Common myeloid progenitor, CD34-positive (primary cell): ENCODE data around the gene C2CD2.
"Not testable (repeated sequence)": the region's sequence is repeated elsewhere in the genome, so short reads cannot be mapped to it uniquely, and the experiment has no call there.

Source experiments
- CTCF ChIA-PET: fragments of 350-600 bp; sonication (Branson Sonifier 250); formaldehyde crosslinking; loops from one replicate; lab custom pipeline; 2021; ENCODE audit warnings: antibody characterized with exemption; lab: Charles Lee
- POLR2A ChIA-PET: fragments of 350-600 bp; sonication (Branson Sonifier 250); formaldehyde crosslinking; loops from one replicate; lab custom pipeline; 2021; ENCODE audit warnings: antibody characterized with exemption; lab: Charles Lee
- DNase-seq, 3 donors: peaks; one replicate each; pipeline versions ENCODE4 v3.0.0 to v3.0.0-alpha.2; 2013
- H3K27ac ChIP-seq, 2 experiments: 1 replicate in 1 of 2; 2 replicates in 1 of 2; pipeline ENCODE4 v1.7.0; 2013; ENCODE audit warnings: inconsistent platforms in 2 of 2, low read length in 2 of 2, mild to moderate bottlenecking in 2 of 2, low read depth in 1 of 2, moderate library complexity in 1 of 2; ENCODE audit not compliant: severe bottlenecking in 2 of 2, insufficient read depth in 1 of 2, poor library complexity in 1 of 2
- H3K27me3 ChIP-seq, 5 experiments: replicated peaks in 2 of 5; 1 replicate in 3 of 5; 2 replicates in 2 of 5; pipeline versions ENCODE4 v1.6.1 to v1.7.0; 2013; ENCODE audit warnings: low read length in 4 of 5, mild to moderate bottlenecking in 2 of 5, moderate library complexity in 2 of 5, inconsistent platforms in 1 of 5; ENCODE audit not compliant: insufficient read depth in 5 of 5, control insufficient read depth in 4 of 5
- H3K36me3 ChIP-seq, 4 experiments: 1 replicate in 2 of 4; 2 replicates in 2 of 4; pipeline versions ENCODE4 v1.6.1 to v1.7.0; 2013; ENCODE audit warnings: low read length in 3 of 4, control low read depth in 1 of 4, mild to moderate bottlenecking in 1 of 4; ENCODE audit not compliant: control insufficient read depth in 4 of 4, insufficient read depth in 4 of 4
- H3K4me1 ChIP-seq, 4 experiments: 1 replicate in 3 of 4; 2 replicates in 1 of 4; pipeline versions ENCODE4 v1.6.1 to v1.7.1; 2013; ENCODE audit warnings: low read length in 3 of 4, mild to moderate bottlenecking in 3 of 4, control low read depth in 1 of 4, inconsistent platforms in 1 of 4, moderate library complexity in 1 of 4; ENCODE audit not compliant: control insufficient read depth in 4 of 4, insufficient read depth in 4 of 4; ENCODE audit errors: control extremely low read depth in 1 of 4
- H3K4me3 ChIP-seq, 7 experiments: 1 replicate in 4 of 7; 2 replicates in 3 of 7; pipeline versions ENCODE4 v1.5.1 to v1.7.0; 2013; ENCODE audit warnings: mild to moderate bottlenecking in 7 of 7, low read length in 6 of 7, moderate library complexity in 6 of 7, inconsistent platforms in 2 of 7, low read depth in 2 of 7, control low read depth in 1 of 7; ENCODE audit not compliant: insufficient read depth in 4 of 7, control insufficient read depth in 1 of 7; ENCODE audit errors: extremely low read depth in 1 of 7
- H3K9me3 ChIP-seq, 5 experiments: 1 replicate in 4 of 5; 2 replicates in 1 of 5; pipeline versions ENCODE4 v1.6.1 to v1.7.1; 2013; ENCODE audit warnings: low read length in 4 of 5, mild to moderate bottlenecking in 2 of 5, inconsistent platforms in 1 of 5, low read depth in 1 of 5, moderate library complexity in 1 of 5; ENCODE audit not compliant: control insufficient read depth in 4 of 5, insufficient read depth in 2 of 5; ENCODE audit errors: control extremely low read depth in 1 of 5
- WGBS: methylation state at CpG from one replicate; pipeline ENCODE4 v1.1.5; 2013; ENCODE audit not compliant: insufficient coverage; 5-methylcytosine and 5-hydroxymethylcytosine counted together

C2CD2 gene

DNA sequence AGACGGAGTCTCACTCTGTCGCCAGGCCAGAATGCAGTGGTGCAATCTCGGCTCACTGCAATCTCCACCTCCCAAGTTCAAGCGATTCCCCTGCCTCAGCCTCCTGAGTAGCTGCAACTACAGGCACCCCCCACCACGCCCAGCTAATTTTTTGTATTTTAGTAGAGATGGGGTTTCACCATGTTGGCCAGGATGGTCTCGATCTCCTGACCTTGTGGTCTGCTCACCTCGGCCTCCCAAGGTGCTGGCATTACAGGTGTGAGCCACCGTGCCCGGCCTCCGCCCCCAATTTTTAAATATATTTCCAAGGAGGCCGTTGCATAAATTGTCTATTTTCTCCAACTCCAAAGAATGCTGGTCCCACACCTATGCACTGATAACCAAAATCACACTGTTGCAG is 5.9 kb upstream of the C2CD2 start:
- WGBS: 92% methylated on average over 8 of the region's 11 CpGs
- H3K27ac ChIP-seq, POLR2A ChIA-PET, H3K27me3 ChIP-seq, H3K36me3 ChIP-seq, H3K9me3 ChIP-seq, H3K4me3 ChIP-seq, DNase-seq: not testable (repeated sequence)
- peaks cover 0 to 45% (median 27%) of the 10 kb centered on the region in 4 experiments for H3K4me1 ChIP-seq
- CTCF ChIA-PET: interaction anchor here (2.0 kb wide), 1 partner anchor 22 kb away, joined by 6 read pairs; no protein-coding TSS in a partner anchor

DNA sequence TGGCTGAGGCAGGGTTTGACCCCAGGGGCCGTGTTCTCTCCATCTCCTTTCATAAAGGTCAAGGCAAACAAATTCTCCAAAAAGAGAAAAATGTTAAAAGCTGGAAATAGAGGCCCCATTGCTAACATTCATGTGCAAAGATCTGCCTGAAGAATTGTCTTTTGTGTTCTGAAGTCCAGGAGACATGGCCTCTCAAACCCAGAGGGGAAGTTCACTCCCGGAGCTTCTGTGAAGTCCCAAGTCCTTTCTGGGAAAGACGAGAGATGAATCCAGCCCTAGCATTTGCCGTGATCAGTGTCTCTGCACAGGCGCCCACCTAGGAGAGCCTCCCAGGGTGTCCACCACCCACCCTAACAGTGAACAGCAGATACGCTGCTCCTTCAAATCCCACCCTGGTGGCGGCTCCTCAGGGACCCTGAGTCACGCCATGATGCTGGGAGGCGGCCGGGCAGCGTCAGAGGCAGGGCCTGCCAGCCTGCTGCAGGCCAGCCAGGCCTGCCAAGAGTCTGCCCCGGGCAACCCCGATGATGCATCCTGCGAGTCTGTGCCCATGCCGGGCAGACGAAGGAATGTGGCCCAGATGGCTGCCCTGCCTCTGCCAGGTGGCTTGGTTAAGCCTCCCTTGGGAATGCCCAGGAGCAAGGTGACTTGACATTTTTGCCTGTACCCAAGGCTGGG is 5.2 kb upstream of the C2CD2 start:
- WGBS: 98% methylated on average over 15 of the region's 16 CpGs
- no peaks in the 10 kb centered on the region for H3K27me3 ChIP-seq
- POLR2A ChIA-PET: no interaction called here
- no peak overlapping the region for H3K27ac ChIP-seq
- CTCF ChIA-PET: interaction anchor here (3.0 kb wide), 1 partner anchor 12 kb away, joined by 11 read pairs; no protein-coding TSS in a partner anchor
- H3K9me3 ChIP-seq: no peaks in the 10 kb centered on the region
- peaks cover 0 to 52% (median 34%) of the 10 kb centered on the region in 4 experiments for H3K4me1 ChIP-seq
- H3K36me3 ChIP-seq: no peaks in the 10 kb centered on the region
- no peak for DNase-seq
- no peak overlapping the region for H3K4me3 ChIP-seq

DNA sequence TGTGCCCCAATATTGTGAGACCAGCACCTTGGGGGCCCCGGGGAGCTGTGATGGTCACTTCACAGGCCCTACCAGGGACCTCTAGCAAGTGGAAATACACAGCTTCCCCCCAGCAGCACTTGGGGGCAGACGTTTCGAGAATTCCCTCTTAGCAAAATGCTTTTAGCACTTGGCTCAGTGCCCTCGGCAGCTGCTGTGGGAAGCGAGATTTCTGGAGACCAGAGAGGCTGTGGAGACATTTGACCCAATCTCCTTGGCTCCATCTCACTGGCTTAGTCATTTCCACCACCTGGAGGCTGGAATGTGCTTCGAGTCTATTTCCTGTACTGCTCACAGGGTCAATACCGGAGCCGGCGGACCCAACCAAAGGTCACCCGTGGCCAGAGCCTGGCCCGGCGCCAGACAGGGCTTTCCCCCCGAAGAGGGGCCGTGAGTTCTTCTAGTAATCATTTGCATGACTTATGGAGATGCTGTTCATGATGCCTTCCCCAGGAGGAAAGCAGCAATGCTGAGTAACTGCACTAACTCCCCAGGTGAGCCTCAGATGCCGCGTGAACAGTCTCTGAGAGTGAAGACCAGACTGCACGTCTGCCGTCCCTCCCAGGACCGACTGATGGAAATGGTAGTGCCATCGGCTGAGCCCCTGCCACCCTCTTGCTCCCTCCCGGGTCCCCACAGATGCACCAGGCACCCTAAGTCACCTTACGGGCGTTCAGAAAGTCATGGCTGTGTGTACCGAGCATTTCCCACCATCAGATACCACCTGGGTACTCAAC is 4.4 kb upstream of the C2CD2 start:
- H3K36me3 ChIP-seq: no peaks in the 10 kb centered on the region
- peak in 1 of 3 donors; percentile 18 for DNase-seq
- no peaks in the 10 kb centered on the region for H3K27me3 ChIP-seq
- H3K4me1 ChIP-seq: peaks cover 0 to 52% (median 37%) of the 10 kb centered on the region in 4 experiments
- no peak overlapping the region for H3K4me3 ChIP-seq
- POLR2A ChIA-PET: no interaction called here
- 74% methylated on average over 24 of the region's 24 CpGs for WGBS
- CTCF ChIA-PET: interaction anchor here (0.7 to 3.0 kb wide), 3 partner anchors 13 to 49 kb away, joined by 3 to 11 read pairs (median 3); no protein-coding TSS in a partner anchor
- no peak overlapping the region for H3K27ac ChIP-seq
- no peaks in the 10 kb centered on the region for H3K9me3 ChIP-seq

DNA sequence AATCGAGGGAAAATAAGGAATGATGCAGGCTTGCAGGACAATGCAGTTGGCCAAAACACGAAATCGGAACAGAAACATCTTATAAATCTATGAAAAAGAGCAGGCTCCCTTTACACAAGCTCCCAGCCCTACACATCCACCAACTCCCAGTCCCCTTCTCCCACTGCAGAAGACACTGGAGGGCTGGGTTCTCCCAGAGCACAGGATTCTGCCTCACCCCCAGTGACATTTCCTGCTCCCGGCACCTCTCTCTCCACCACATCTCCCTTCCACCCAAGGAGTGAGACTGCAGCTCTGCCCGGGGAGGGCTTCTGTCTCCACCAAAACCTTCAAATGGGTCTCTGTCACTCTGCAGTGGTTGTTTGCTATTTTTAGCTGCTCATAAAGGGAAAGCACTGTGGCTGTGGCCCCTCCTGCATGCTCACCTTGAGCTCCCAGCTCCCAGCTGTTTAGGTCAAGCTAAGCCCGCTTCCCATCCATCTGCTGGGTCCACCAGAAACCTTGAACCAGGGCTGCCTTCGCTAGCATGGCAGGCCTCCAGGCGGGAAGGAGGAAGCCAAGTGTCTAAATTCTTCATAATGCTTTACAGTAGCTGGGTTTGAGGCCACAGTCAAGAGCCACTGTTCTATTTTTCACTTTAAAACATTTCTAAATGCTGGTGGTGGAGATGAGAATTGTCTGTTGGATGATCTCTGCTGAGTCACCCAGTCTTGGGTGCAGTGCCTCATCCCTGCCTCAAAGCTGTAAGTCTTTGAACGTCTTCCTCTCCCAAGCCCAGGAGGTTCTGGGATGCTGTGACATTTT is 3.3 kb upstream of the C2CD2 start:
- Histone ChIP-seq H3K4me3 (no peak overlapping the region), H3K36me3 (no peaks in the 10 kb centered on the region), H3K4me1 (peaks cover 0 to 56% (median 43%) of the 10 kb centered on the region in 4 experiments), H3K9me3 (no peaks in the 10 kb centered on the region), H3K27ac (peak overlapping the region in 1 of 2 experiments; percentile 41), H3K27me3 (no peaks in the 10 kb centered on the region)
- CTCF ChIA-PET: interaction anchor here (0.6 to 3.0 kb wide), 4 partner anchors 14 to 50 kb away, joined by 3 to 11 read pairs (median 3); no protein-coding TSS in a partner anchor
- peak in 2 of 3 donors; percentile 79 to 81 for DNase-seq
- 100% methylated on average over 4 of the region's 9 CpGs for WGBS
- POLR2A ChIA-PET: no interaction called here

DNA sequence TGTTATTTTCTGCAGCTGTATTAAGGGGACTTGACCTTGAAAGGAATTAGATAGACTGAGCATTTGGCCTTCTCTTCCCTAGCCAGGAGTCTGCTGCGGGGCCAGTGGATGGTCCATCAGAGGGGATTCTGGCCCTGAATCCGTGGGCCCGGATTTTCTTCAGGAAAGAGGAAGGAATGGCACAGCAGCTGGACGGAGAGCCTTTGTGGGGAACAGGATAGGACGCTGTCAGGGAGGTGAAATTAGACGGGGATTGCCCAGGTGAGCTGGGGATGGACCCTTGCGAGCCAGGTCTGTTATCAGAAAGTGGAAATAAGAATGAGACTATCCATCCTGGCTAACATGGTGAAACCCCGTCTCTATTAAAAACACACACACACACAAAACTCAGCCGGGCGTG is 1.7 kb upstream of the C2CD2 start:
- ChIA-PET POLR2A (no interaction called here), CTCF (interaction anchor here (1.0 kb wide), 1 partner anchor 14 kb away, joined by 3 read pairs; no protein-coding TSS in a partner anchor)
- Histone ChIP-seq H3K4me1 (peaks cover 0 to 52% (median 42%) of the 10 kb centered on the region in 4 experiments), H3K9me3 (no peaks in the 10 kb centered on the region), H3K36me3 (peaks cover 0 to 8% (median 0%) of the 10 kb centered on the region in 4 experiments), H3K27me3 (no peaks in the 10 kb centered on the region), H3K27ac (no peak overlapping the region), H3K4me3 (no peak overlapping the region)
- no peak for DNase-seq
- WGBS: 96% methylated on average over 6 of the region's 10 CpGs

DNA sequence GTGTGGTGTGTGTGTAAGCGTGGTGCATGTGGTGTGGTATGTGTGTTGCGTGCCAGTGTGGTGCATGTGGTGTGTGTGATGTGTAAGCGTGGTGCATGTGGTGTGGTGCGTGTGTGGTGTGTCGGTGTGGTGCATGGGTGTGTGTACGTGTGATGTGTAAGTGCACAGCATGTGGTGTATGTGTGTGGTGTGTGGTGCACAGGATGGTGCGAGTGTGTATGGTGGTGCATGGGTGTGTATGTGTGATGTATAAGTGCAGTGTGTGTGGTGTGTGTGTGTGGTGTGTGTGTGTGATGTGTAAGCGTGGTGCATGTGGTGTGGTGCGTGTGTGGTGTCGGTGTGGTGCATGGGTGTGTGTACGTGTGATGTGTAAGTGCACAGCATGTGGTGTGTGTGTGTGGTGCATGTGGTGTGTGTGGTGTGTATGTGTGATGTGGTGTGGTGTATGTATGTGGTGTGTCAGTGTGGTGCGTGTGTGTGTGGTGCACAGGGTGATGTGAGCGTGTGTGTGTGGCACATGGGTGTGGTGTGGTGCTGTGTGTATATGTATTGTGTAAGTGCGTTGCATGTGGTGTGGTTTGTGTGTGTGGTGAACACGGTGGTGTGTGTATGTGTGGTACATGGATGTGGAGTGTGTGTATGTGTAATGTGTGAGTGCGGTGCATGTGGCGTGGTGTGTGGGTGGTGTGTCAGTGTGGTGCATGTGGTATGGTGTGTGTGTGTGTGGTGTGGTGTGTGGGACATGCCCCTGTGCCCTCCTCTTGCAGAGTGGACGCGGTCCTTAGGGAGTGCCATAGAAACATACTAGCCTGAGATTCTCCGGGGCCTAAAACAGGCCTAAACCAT is 1.1 kb upstream of the C2CD2 start:
- no peaks in the 10 kb centered on the region for H3K27me3 ChIP-seq
- no peaks in the 10 kb centered on the region for H3K9me3 ChIP-seq
- peaks cover 0 to 52% (median 42%) of the 10 kb centered on the region in 4 experiments for H3K4me1 ChIP-seq
- 100% methylated on average over 9 of the region's 20 CpGs for WGBS
- no peak overlapping the region for H3K27ac ChIP-seq
- H3K4me3 ChIP-seq: peak overlapping the region in 2 of 7 experiments; percentile 74 to 82
- no peak for DNase-seq
- ChIA-PET CTCF (no interaction called here), POLR2A (no interaction called here)
- peaks cover 0 to 8% (median 0%) of the 10 kb centered on the region in 4 experiments for H3K36me3 ChIP-seq
